Mesenchymal stem cell (in vitro differentiated cells and primary cell): ENCODE data around the gene ROR2.
A peak's percentile ranks its signal among the peaks of the same experiment; 100 is the strongest.

Experiments used
- DNase-seq: peaks from one replicate; pipeline ENCODE4 v3.0.0-alpha.2; 2013
- H2AFZ ChIP-seq: one replicate; pipeline ENCODE4 v1.6.1; 2013; ENCODE audit warnings: low read depth, mild to moderate bottlenecking, control low read depth, inconsistent platforms, low read length, moderate library complexity
- H2AK5ac ChIP-seq: 2 replicates; pipeline ENCODE4 v1.6.1; 2013; ENCODE audit warnings: low read length, moderate library complexity, mild to moderate bottlenecking, inconsistent platforms; ENCODE audit not compliant: severe bottlenecking
- H2BK120ac ChIP-seq: one replicate; pipeline ENCODE4 v1.6.1; 2013; ENCODE audit warnings: low read depth, mild to moderate bottlenecking, inconsistent platforms, low read length, moderate library complexity
- H2BK12ac ChIP-seq, 2 experiments: one replicate each; pipeline ENCODE4 v1.6.1; 2013; ENCODE audit warnings: inconsistent platforms in 2 of 2, low read length in 2 of 2, mild to moderate bottlenecking in 2 of 2, moderate library complexity in 2 of 2, control low read depth in 1 of 2
- H2BK15ac ChIP-seq: one replicate; pipeline ENCODE4 v1.6.1; 2013; ENCODE audit warnings: mild to moderate bottlenecking, low read depth, inconsistent platforms; ENCODE audit not compliant: poor library complexity, severe bottlenecking
- H2BK5ac ChIP-seq: 2 replicates; pipeline ENCODE4 v1.6.1; 2013; ENCODE audit warnings: low read depth, mild to moderate bottlenecking, low read length, control low read depth, inconsistent platforms; ENCODE audit not compliant: poor library complexity, severe bottlenecking
- H3K14ac ChIP-seq, 2 experiments: one replicate each; pipeline ENCODE4 v1.6.1; 2013; ENCODE audit warnings: inconsistent platforms in 2 of 2, low read length in 2 of 2, control low read depth in 1 of 2, mild to moderate bottlenecking in 1 of 2, moderate library complexity in 1 of 2
- H3K18ac ChIP-seq, 2 experiments: one replicate each; pipeline ENCODE4 v1.6.1; 2013; ENCODE audit warnings: inconsistent platforms in 2 of 2, low read length in 2 of 2, control low read depth in 1 of 2, low read depth in 1 of 2, mild to moderate bottlenecking in 1 of 2
- H3K23ac ChIP-seq, 2 experiments: one replicate each; pipeline ENCODE4 v1.6.1; 2013; ENCODE audit warnings: inconsistent platforms in 2 of 2, low read length in 2 of 2, mild to moderate bottlenecking in 2 of 2, moderate library complexity in 2 of 2, control low read depth in 1 of 2
- H3K27ac ChIP-seq: 2 replicates; pipeline ENCODE4 v1.5.1; 2013; ENCODE audit warnings: mild to moderate bottlenecking, moderate library complexity, low read length, control low read depth, inconsistent platforms; ENCODE audit not compliant: poor library complexity, severe bottlenecking
- H3K27me3 ChIP-seq, 2 experiments: 2 replicates each; pipeline versions ENCODE4 v1.6.1 to v1.7.0; 2013; ENCODE audit warnings: low read length in 2 of 2, mild to moderate bottlenecking in 2 of 2, moderate library complexity in 2 of 2, control low read depth in 1 of 2, inconsistent platforms in 1 of 2; ENCODE audit not compliant: control insufficient read depth in 1 of 2, insufficient read depth in 1 of 2
- H3K36me3 ChIP-seq, 2 experiments: 2 replicates each; pipeline versions ENCODE4 v1.6.1 to v1.7.0; 2013; ENCODE audit warnings: low read length in 2 of 2, control low read depth in 1 of 2, inconsistent platforms in 1 of 2, low read depth in 1 of 2, mild to moderate bottlenecking in 1 of 2; ENCODE audit not compliant: insufficient read depth in 2 of 2, control insufficient read depth in 1 of 2
- H3K4ac ChIP-seq, 2 experiments: one replicate each; pipeline ENCODE4 v1.6.1; 2013; ENCODE audit warnings: inconsistent platforms in 2 of 2, low read length in 2 of 2, mild to moderate bottlenecking in 2 of 2, moderate library complexity in 2 of 2, control low read depth in 1 of 2, low read depth in 1 of 2
- H3K4me1 ChIP-seq: 2 replicates; pipeline ENCODE4 v1.6.1; 2013; ENCODE audit warnings: low read depth, low read length, control low read depth; ENCODE audit not compliant: control insufficient read depth, insufficient read depth
- H3K4me2 ChIP-seq: 2 replicates; pipeline ENCODE4 v1.6.1; 2013; ENCODE audit warnings: low read length, mild to moderate bottlenecking, inconsistent platforms; ENCODE audit not compliant: poor library complexity, severe bottlenecking
- H3K4me3 ChIP-seq, 2 experiments: 2 replicates each; pipeline versions ENCODE4 v1.5.1 to v1.7.0; 2013; ENCODE audit warnings: low read length in 2 of 2, mild to moderate bottlenecking in 2 of 2, control low read depth in 1 of 2, low read depth in 1 of 2; ENCODE audit not compliant: insufficient read depth in 1 of 2
- H3K79me1 ChIP-seq: replicated peaks from 2 replicates; pipeline ENCODE4 v1.6.1; 2013; ENCODE audit warnings: mild to moderate bottlenecking, control low read depth, low read length, inconsistent platforms; ENCODE audit not compliant: poor library complexity, severe bottlenecking
- H3K9ac ChIP-seq: 2 replicates; pipeline ENCODE4 v1.7.0; 2013; ENCODE audit warnings: mild to moderate bottlenecking, low read length, moderate library complexity
- H3K9me3 ChIP-seq: 2 replicates; pipeline ENCODE4 v1.7.0; 2013; ENCODE audit warnings: mild to moderate bottlenecking, low read length; ENCODE audit not compliant: control insufficient read depth
- H4K8ac ChIP-seq: one replicate; pipeline ENCODE4 v1.6.1; 2013; ENCODE audit warnings: inconsistent platforms, mild to moderate bottlenecking, low read length, moderate library complexity
- H4K91ac ChIP-seq: one replicate; pipeline ENCODE4 v1.6.1; 2013; ENCODE audit warnings: mild to moderate bottlenecking, low read length, inconsistent platforms
- WGBS: methylation state at CpG from one replicate; pipeline ENCODE4 v1.1.7; 2013; ENCODE audit warnings: mixed read lengths; 5-methylcytosine and 5-hydroxymethylcytosine counted together

Gene ROR2

DNA sequence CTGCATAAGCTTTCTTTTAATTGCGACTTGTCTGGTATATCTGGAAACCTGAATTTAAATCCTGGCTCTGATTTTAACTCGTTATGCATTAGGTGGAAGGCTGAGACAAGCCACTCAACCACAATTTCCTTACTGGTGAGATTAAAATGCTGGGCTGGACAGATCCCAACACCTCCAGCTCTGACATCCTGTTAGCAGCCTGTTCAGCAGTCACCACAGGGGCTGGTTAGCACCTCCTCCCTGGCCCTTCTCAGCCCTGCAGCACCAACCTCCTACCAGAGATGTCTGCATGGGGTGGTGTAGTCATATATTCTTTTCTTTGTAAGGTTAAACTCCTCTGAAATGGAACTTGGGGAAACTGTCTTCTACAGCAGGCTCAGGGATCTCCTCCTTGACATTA, 369.9 kb downstream of the ROR2 start:
- Histone ChIP-seq H3K27ac (no peak overlapping the region), H3K27me3 (peaks cover 6 to 22% of the 10 kb centered on the region in 2 experiments), H2BK12ac (no peak overlapping the region), H3K4me2 (no peak overlapping the region), H3K4ac (no peak overlapping the region), H3K4me1 (no peaks in the 10 kb centered on the region), H3K79me1 (no peaks in the 10 kb centered on the region), H2BK5ac (no peak overlapping the region), H3K9me3 (no peaks in the 10 kb centered on the region), H3K36me3 (no peaks in the 10 kb centered on the region), H4K91ac (no peak overlapping the region), H2AK5ac (no peak overlapping the region), H3K9ac (no peak overlapping the region), H2BK15ac (no peak overlapping the region), H3K14ac (no peak overlapping the region), H2BK120ac (no peak overlapping the region), H3K23ac (no peak overlapping the region), H2AFZ (no peak overlapping the region), H4K8ac (no peak overlapping the region), H3K18ac (no peak overlapping the region), H3K4me3 (no peak overlapping the region)
- peak; percentile 9 for DNase-seq
- 66% methylated on average over 2 of the region's 2 CpGs for WGBS

DNA sequence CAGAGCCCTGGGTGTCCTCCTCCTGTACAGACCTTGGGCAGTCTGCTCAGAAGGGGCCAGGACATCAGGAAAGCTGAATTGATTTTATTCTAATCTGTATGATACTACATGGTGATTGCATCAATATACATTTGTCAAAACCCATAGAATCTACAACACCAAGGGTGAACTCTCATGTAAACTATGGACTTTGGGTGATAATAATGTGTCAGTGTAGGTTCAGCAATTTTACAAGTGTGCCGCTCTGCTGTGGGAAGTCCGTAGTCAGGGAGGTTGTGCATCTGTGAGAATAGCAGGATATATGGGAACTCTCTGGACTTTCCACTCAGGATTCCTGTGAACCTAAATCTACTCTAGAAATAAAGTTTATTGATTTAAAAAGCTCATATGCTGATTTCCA, 371.1 kb downstream of the ROR2 start:
- Histone ChIP-seq H4K8ac (no peak overlapping the region), H3K4ac (no peak overlapping the region), H3K27me3 (peaks cover 6 to 22% of the 10 kb centered on the region in 2 experiments), H3K23ac (no peak overlapping the region), H3K36me3 (no peaks in the 10 kb centered on the region), H2BK12ac (no peak overlapping the region), H3K4me1 (no peaks in the 10 kb centered on the region), H3K18ac (no peak overlapping the region), H2AK5ac (no peak overlapping the region), H2AFZ (no peak overlapping the region), H3K9me3 (no peaks in the 10 kb centered on the region), H2BK5ac (no peak overlapping the region), H3K14ac (no peak overlapping the region), H3K79me1 (no peaks in the 10 kb centered on the region), H3K27ac (no peak overlapping the region), H2BK15ac (no peak overlapping the region), H3K4me3 (no peak overlapping the region), H3K9ac (no peak overlapping the region), H2BK120ac (no peak overlapping the region), H4K91ac (no peak overlapping the region), H3K4me2 (no peak overlapping the region)
- DNase-seq: no peak
- WGBS: 100% methylated on average over 1 of the region's 2 CpGs

DNA sequence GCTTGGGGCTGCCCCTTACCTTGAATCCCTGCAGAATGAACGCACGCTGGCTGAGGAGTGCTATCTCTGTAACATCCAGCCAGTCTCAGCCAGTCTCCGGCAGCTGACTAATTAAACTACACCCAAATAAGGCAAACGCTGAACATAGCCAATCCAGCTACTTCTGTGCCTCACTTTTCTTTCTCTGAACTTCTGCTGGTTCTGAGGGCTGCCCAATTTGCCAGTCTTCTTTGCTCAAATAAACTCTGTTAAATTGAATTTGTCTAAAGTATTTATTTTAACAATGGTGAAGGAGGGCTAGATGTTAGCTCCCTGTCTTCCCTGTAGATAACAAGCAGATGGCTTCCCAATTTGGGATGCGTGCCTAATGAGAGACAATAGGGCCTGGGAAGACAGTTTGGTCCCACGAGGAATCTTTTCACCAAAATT, 372.4 kb downstream of the ROR2 start:
- Histone ChIP-seq H2BK12ac (no peak overlapping the region), H2BK5ac (no peak overlapping the region), H4K8ac (no peak overlapping the region), H3K36me3 (no peaks in the 10 kb centered on the region), H3K23ac (no peak overlapping the region), H4K91ac (no peak overlapping the region), H2AK5ac (no peak overlapping the region), H3K27ac (no peak overlapping the region), H3K4me1 (no peaks in the 10 kb centered on the region), H3K79me1 (no peaks in the 10 kb centered on the region), H3K18ac (no peak overlapping the region), H3K14ac (no peak overlapping the region), H3K9me3 (no peaks in the 10 kb centered on the region), H3K4ac (no peak overlapping the region), H2AFZ (no peak overlapping the region), H3K27me3 (peaks cover 7 to 22% of the 10 kb centered on the region in 2 experiments), H2BK15ac (no peak overlapping the region), H2BK120ac (no peak overlapping the region), H3K9ac (no peak overlapping the region), H3K4me2 (no peak overlapping the region), H3K4me3 (no peak overlapping the region)
- DNase-seq: no peak
- 65% methylated on average over 5 of the region's 6 CpGs for WGBS

DNA sequence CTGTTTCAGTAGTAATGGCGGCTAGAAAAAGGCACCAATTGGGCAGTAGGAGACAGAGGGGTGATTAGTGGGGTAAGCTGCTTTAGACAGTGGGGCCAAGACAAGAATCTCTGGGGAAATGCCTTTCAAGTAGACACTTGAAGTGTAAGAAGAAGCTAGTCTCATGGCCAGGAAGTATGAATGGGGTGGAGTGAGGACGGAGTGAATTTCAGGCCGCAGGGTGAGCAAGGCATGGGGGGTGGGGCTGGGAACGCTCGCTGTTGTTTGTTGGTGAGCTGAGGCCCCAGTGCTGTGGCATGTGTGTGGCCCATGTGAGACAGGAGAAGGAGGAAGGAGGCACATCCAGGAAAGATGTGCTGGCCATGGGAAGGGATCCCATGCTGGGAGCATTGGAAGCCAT, 377.2 kb downstream of the ROR2 start:
- Histone ChIP-seq H3K4me1 (no peaks in the 10 kb centered on the region), H2BK5ac (no peak overlapping the region), H3K4ac (no peak overlapping the region), H3K23ac (no peak overlapping the region), H4K8ac (no peak overlapping the region), H3K27ac (no peak overlapping the region), H3K27me3 (peaks cover 4 to 11% of the 10 kb centered on the region in 2 experiments), H3K9ac (no peak overlapping the region), H2BK15ac (no peak overlapping the region), H2AK5ac (no peak overlapping the region), H2BK12ac (no peak overlapping the region), H3K36me3 (no peaks in the 10 kb centered on the region), H3K4me3 (no peak overlapping the region), H3K9me3 (peaks cover 16% of the 10 kb centered on the region), H3K4me2 (no peak overlapping the region), H2BK120ac (no peak overlapping the region), H3K79me1 (no peaks in the 10 kb centered on the region), H4K91ac (no peak overlapping the region), H2AFZ (no peak overlapping the region), H3K14ac (no peak overlapping the region), H3K18ac (no peak overlapping the region)
- WGBS: 92% methylated on average over 5 of the region's 5 CpGs
- DNase-seq: no peak
